ENCODE data around the gene MRPS30. TPM values are rescaled to one million over a fixed set of nuclear protein-coding genes. Genes with fewer than 3 reads are reported as not detected.
A peak's percentile ranks its signal among the peaks of the same experiment; 100 is the strongest.
"Not testable (repeated sequence)": the region's sequence is repeated elsewhere in the genome, so short reads cannot be mapped to it uniquely, and the experiment has no call there.

The MRPS30 gene
- total RNA-seq (2014; rRNA removed; shearing (Covaris generic)) = 58.5 and 80.3 TPM in 2 replicates

DNA sequence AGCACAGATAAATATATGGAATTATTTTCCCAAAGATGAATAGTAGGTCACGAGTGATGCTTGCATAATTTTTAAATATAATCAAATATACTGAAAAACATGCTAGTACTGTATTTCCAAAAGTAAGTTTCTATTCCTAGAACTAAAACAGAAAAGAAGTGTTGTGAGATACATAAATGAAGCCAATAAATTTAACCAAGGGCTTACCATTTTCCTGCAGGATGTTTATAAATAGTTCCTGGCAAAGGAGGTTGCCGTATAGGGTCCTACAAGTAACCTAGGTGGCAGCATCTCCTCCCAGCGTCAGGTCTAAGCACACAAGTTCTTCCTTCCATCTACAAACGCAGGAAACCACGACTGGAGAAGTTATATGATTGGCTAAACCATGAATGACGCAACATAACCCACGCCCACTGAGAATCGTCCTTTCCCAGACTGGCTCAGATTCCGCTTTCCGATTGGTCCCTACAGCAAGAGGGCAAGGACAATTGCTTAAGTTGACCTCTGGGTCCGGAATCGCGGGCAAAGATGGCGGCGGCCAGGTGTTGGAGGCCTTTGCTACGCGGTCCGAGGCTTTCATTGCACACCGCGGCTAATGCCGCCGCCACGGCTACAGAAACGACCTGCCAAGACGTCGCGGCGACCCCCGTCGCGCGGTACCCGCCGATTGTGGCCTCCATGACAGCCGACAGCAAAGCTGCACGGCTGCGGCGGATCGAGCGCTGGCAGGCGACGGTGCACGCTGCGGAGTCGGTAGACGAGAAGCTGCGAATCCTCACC, at the start of gene MRPS30:
Gene MRPS30 (plus strand): TSS at position 513 of the 780 bp plus-strand sequence. CDS start 16 bp downstream, at position 529.
- peak; percentile 100 for DNase-seq (ENCODE audit: low read depth)

DNA sequence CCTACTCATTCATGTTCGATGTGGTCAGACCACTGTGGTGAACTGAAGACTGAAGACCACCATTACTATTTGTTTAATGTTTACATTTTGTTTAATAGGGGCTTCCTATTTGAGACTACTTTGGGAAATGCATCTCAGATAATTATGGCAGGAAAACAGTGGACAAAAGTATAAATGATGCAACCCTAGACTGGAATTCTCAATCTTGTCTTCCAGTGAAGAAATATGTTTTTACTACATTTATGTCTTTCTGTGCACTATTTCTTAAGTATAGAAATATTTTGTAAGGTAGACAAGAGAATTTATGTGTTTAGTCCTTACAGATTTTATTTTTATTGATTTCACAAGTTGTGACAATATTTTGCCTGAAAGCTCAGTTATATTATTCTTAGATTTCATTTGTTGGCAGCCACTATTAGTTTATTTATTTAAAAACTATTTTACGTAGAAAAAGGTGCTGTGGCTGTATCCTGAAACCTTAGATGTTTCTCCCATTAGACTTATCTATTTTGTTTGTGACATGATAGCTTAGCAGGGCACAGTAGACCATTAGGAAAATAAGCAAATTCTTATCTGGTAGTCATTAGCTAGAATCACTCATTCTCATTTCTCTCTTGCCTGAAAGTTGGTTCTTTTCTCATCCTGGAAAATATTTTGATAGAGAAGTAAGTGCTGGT, 39.4 kb upstream of the MRPS30 start:
- no peak for DNase-seq (ENCODE audit: low read depth)

DNA sequence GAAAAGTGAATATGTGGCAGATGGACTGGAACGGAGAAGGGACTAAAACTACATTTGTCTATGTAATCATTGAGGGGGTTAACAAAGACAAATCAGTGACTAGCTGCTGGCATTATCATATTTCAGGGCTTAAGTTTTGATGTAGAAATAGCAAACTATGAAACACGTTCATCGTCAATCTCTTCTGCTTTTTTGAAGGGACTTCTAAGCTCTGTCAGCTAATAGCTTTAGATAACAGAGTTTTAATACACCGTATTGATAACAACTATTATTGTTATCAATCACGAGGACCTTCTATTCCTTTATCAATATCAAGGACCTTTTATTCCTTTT, 38.9 kb upstream of the MRPS30 start:
- DNase-seq (ENCODE audit: low read depth) = no peak

GRCh38 chr5:44770780-44771717, 37.7 kb upstream of the MRPS30 start:
- no peak for DNase-seq (ENCODE audit: low read depth)

- DNase-seq (ENCODE audit: low read depth) = not testable (repeated sequence)
Measured at GRCh38 chr5:44772397-44772796, 36.4 kb upstream of the MRPS30 start.

DNA sequence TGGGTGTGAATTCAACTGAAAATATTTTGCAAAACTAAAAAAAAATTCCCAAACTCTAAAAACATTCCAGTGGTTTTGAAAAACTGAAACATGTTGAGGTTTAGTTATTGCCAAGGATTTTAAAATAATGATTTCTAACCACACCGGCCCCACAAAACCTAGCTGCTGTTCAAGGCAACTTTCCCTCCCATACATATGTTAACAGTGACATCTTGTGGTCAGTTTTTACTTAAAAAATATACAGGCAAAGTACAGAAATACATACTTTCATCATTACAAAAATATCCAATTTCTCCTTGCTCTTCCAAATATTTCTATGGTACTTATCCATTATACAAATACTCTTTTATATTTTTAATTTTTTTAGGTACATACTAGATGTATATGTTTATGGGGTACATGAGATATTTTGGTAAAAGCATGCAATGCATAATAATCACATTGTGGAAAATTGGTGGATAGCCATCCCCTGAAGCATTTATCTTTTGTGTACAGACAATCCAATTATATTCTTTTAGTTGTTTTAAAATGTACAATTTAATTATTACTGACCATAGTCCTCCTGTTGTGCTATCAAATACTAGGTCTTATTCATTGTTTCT, 34.4 kb upstream of the MRPS30 start:
- peak; percentile 56 for DNase-seq (ENCODE audit: low read depth)

DNA sequence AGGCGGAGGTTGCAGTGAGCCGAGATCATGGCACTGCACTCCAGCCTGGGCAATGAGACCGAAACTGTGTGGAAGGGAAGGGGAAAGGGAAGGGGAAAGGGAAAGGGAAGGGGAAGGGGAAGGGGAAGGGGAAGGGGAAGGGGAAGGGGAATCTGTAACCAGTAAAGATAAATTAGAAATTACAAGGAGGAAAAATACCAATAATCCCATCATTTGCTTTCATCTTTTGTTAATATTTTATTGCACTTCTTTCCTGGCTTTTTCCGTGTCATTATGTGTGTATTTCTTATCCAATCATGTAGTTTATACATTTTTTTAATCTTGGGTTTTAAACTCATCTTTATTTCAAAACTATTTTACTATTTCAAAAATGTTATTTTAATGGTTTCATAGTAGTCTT, 29.6 kb upstream of the MRPS30 start:
- DNase-seq (ENCODE audit: low read depth) = no peak

DNA sequence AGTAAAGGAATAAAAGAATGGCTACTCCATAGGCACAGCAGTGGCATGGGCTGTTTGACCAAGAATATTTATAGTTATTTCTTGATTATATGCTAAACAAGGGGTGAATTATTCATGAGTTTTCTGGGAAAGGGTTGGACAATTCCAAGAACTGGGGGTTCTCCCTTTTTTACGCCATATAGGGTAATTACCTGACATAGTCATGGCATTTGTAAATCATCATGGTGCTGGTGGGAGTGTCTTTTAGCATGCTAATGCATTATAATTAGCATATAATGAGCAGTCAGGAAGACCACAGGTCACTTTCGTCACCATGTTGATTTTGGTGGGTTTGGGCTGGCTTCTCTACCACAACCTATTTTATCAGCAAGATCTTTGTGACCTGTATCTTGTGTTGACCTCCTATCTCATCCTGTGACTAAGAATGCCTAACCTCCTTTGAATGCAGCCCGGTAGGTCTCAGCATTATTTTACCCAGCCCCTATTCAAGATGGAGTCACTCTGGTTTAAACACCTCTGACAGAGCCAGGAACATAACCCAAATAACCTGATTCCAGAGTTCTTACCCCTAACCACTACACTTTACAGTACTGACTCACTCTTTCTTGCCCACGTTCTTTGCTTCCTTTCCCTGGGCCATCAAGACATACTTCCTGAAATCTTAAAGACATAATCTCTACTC, 25.0 kb upstream of the MRPS30 start:
- DNase-seq (ENCODE audit: low read depth) = no peak

DNA sequence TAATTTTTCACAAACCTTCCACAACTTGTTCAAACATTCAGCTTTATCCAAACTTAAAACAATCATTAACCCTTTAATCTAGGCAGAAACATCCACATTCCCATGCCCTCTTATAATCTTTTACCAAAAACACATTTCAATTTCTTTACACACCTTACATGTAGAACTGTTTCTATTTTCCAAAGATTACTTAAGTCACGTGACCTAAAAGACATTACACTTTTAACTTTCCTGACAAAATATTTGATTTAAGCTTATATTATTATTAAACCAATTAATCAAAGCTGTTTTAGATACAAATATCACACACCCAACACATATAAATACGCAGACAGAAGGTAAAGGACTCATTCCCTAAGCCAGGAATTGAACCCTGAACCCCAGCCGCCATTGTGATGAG, 21.0 kb upstream of the MRPS30 start:
- DNase-seq (ENCODE audit: low read depth) = no peak

DNA sequence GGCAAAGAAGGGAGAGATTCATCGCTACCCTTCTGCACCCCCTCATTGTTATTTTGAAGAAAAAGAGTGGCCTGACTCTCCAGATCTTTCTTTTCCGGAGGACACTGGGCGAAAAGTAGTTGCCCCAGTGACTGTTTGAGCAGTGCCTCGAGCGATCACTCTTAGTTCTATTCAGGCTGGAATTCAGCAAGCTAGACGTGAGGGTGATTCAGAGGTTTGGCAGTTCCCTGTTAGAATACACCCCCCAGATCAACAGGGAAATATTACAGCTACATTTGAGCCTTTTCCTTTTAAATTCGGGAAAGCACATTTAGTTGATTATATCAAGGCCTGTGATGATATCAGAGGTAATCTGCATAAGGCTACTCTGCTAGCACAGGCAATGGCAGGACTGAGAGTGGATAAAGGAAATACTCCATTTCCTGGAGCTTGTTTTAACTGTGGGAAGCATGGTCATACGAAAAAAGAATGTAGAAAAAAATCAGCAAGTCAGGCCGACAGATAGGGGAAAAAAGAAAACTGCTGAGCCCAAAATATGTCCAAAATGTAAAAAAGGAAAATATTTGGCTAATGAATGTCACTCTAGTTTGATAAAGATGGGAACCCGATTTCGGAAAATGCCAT, 19.3 kb upstream of the MRPS30 start:
- DNase-seq (ENCODE audit: low read depth) = peak; percentile 87

GRCh38 chr5:44792031-44792673, 16.6 kb upstream of the MRPS30 start:
- not testable (repeated sequence) for DNase-seq (ENCODE audit: low read depth)

DNA sequence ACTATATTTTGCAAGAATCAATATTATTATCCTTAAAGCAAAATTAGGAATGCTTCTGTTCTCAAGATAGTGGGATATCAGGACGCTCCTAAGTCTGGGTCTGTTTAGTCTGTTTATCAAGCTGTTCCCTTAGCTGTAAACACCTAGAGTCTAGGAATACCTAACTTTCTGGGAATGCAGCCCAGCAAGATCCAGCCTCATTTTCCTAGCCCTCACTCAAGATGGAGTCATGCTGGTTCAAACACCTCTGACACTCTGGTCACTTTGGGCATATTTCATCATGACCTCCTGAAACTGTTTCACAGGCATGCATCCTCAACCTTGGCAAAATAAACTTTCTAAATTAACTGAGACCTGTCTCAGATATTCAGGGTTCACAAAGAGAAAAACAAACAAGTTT, 14.4 kb upstream of the MRPS30 start:
- DNase-seq (ENCODE audit: low read depth) = no peak

- no peak for DNase-seq (ENCODE audit: low read depth)
Measured at GRCh38 chr5:44795496-44795895, 13.3 kb upstream of the MRPS30 start.

- DNase-seq (ENCODE audit: low read depth) = no peak
Measured at GRCh38 chr5:44797841-44798240, 10.9 kb upstream of the MRPS30 start.

DNA sequence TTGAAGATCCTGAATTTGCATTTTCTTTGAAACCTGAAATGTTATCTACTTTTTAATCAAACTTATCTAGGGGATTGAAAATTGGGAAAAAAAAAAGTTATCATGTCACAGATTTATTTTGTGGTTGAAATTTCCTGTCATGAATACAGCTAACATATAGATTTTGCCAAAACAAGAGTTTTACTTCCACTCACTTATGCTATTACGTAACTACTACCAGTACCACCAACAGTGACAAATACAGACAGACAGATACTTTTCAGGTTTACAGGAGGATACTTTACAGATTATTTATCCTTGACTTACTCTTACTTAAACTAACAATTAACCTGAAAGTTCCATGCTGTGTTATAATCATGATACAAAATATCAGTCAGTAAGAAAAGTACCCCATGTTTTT, 6.8 kb upstream of the MRPS30 start:
- no peak for DNase-seq (ENCODE audit: low read depth)

DNA sequence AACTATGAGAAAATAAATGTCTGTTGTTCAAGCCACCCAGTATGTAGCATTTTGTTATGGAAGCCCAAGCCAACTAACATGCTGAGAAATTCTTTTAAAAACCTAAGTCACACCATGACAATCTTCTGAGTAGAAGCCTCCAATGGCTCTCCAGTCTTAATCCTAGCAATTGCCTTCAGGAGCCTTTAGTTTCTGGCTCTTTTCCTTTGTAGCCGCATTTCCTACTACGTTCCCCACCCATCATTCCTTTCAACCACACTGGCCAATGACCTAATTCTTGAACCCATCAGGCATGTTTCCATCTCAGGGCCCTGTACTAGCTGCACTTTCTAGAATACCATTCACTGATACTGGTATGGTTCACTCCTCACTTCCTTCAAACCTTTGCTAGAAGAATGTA, 2.1 kb upstream of the MRPS30 start:
- DNase-seq (ENCODE audit: low read depth) = no peak

GRCh38 chr5:44807269-44807668, 1.5 kb upstream of the MRPS30 start:
- peak; percentile 18 for DNase-seq (ENCODE audit: low read depth)

DNA sequence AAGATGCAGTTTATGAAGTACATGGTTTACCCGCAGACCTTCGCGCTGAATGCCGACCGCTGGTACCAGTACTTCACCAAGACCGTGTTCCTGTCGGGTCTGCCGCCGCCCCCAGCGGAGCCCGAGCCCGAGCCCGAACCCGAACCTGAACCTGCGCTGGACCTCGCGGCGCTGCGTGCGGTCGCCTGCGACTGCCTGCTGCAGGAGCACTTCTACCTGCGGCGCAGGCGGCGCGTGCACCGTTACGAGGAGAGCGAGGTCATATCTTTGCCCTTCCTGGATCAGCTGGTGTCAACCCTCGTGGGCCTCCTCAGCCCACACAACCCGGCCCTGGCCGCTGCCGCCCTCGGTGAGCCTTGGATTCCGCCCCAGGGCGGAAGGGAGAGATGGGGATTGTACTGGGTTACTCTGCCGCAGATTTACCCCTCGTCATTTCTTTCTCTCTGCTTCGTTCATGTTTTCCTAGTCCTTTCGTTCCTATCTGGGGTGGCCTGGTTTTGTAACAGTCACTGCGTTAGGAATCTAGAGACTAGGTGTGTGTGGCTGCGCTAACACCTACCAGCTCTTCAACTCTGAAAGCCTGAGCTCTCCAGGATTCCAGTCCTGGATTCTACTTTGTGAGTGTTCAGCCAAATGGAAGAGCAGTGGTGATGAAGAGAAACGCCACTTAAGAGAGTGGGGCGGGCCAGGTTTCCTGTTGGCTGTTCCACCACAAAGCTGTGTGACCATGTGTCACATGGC, 638 bp downstream of the MRPS30 start:
- DNase-seq (ENCODE audit: low read depth) = peak; percentile 82

DNA sequence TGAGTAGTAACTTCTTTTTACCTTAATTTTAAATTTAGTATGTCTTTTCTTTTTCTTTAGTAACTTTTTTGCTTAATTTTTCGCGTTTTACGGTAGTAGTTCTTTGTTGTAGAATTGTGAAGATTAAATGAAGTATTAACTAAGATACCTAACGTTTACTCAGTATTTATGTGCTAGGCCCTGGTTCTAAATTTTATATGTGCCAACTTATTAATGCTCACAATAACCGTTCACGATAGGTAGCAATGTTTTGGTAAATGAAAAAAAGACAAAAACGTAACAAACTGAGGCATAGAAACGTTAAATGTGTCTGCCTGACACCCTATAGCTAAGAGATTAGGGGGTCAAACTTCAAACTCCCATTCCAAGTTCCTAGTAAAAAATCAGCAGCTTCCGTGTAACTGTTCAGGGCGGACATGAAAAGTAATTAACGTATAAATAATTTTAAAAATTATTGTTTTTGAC, 1.2 kb downstream of the MRPS30 start:
- DNase-seq (ENCODE audit: low read depth) = no peak
